GM18867 (cell line): ENCODE measurements around the gene NAT16.

Experiments used
- ATAC-seq: cut with Tn5 transposase; IDR thresholded peaks from one replicate; pipeline ENCODE4 v1.9.1; 2021; ENCODE audit warnings: mild to moderate bottlenecking, moderate library complexity; ENCODE audit not compliant: unreplicated experiment

The NAT16 gene

GRCh38 chr7:101172005-101172853 is 7.9 kb downstream of the NAT16 start:
- no peak for ATAC-seq

- no peak for ATAC-seq
Observed at GRCh38 chr7:101171442-101171837, 8.7 kb downstream of the NAT16 start.

DNA sequence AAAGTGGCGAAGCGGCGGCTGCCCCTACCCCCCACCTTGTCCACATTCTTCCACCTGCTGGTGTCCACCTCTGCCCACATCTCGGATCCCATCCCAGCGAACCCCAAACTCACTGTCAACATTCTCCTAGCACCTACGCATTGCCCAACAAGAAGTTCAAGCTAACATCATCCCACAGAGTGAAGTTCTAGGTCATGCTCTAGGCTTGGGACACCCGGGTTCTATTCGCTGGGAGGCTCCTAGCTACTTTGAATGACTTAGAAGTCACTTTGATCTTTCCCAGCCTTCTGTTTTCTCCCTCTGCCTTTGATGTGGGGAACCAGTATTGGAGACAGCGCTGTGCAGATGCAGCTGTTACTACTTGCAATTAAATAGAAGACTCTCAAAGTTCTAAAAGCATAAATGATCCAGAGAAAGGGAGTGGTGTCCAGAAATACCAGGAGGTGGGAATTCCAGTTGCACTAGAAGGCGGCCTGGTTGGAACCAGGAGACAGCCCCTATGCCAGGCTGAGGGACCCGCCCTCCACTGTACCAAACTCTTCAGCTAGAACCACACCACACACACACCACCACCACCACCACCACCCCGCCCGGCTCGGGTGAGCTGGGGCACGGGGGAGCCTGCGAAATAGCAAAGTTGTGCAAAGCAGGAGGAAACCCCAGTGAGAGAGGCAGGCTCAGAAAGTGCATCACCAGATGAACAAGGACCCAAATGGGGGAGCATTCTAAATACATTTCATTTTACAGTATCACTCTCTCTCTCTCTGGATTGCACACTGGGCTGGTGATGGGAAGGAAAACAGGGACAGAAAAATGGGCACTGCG is 9.3 kb downstream of the NAT16 start:
- ATAC-seq, result no peak

DNA sequence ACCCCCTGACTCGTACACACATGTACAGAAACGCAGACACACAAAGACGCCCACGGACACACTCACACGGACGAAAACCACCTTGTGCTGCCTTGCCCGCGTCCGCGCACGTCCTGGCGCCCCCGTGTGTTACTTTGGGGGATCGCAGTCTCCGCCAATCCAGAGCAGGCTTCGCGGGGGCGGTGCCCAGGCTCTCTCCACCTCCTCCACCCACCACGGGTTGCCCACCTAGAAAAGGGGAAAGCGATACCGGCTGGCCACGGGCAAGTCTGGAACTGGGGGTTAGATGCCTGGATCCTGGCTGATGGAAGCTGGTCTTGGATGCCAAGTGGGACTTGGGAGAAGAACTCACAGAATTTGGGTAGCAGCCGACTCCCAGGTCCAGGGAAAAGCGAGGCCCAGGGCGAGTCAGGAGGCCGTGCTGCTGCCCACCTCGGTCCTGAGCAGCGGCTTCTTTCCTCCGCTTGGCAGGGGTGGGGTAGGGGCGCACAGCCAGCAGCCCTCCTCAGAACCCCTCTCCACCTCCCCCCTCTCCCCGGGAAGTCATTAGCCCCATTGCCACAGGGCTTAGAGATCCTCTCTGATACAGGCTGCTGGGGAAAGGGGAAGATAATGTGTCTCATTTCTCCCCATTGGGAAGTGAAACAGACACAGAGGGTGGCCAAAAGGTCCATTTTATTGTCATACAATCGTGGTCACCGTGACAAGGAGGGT is 10.1 kb downstream of the NAT16 start:
- no peak for ATAC-seq

GRCh38 chr7:101169110-101169837 is 10.8 kb downstream of the NAT16 start:
- no peak for ATAC-seq

DNA sequence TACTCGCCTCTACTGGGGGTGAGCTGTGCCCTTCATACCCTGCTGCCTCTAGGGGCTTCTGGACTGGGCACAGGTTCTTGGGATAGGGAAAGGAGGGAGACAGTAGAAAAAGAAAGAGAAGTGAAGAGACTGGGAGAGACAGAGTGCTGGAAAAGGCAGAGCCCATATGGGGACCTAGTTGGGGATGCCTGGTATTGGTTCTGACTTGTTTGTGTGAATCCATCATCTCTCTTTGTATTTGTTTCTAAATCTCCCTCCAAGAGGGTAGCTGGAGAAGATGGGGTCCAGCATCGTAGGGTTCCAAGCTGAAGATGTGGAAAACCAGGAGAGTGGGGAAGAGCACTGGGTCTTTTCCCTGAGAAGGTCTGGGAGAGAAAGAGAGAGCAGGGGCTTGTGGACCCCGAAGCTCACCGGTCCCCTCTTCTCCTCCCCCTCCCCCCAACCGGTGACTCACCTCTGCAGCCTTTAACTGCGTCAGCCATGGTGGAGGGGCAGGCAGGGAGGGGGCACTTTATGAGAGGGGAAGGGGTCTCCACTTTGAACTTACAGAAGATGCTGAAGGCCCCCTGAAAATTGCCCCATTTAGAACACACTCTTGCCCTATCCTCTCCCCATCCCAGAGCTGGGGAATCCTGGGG is 11.6 kb downstream of the NAT16 start:
- no peak for ATAC-seq

DNA sequence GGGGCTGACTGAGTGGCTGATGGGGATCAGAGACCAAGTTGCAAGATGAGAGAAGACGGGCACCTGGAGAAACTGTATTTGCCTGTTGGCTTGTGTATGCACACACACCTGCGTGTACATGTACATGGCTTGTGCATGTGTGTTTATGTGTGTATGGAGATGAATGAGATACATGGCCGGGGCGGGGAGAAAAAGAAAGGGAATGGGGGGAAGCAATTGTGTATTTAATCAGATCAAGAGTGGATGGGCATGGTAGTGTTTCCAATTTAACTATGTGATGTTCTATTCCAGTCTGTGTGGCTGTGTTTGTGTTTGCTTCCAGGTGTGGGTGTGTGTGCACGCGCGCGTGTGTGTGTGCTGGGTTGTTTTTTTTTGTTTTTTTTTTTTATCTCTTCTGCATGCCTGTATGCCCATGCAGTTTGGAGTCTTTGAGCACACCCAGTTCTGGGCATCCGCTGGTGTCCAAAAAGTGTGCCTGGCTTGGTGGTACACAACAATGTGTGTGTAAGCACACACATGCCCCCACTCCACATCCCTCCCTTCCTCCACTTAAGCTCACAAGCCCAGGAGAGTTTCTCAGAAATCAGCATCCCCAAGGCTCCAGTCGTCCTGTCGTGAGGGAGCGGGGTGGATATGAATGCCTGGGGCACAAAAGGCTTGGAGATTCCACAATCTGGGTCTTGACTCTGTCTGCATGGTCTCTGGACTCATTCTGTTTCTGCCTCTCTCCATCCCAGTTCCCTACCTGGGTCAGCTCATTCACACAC is 12.3 kb downstream of the NAT16 start:
- no peak for ATAC-seq

GRCh38 chr7:101166909-101167644 is 13.0 kb downstream of the NAT16 start:
- ATAC-seq, result no peak

DNA sequence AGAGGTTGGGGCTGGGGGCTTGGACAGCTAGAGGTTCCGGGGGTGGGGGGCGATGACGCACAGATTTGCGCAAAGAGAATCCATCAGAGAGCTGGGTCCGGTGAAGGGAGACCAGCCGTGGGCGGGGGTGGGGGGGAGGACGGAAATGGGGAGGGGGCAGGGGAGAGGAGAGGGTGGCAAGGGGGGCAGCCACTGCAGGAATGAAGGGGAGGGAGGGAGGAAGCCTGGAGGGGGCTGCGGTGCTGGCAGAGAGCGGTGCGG is 13.5 kb downstream of the NAT16 start:
- no peak for ATAC-seq

DNA sequence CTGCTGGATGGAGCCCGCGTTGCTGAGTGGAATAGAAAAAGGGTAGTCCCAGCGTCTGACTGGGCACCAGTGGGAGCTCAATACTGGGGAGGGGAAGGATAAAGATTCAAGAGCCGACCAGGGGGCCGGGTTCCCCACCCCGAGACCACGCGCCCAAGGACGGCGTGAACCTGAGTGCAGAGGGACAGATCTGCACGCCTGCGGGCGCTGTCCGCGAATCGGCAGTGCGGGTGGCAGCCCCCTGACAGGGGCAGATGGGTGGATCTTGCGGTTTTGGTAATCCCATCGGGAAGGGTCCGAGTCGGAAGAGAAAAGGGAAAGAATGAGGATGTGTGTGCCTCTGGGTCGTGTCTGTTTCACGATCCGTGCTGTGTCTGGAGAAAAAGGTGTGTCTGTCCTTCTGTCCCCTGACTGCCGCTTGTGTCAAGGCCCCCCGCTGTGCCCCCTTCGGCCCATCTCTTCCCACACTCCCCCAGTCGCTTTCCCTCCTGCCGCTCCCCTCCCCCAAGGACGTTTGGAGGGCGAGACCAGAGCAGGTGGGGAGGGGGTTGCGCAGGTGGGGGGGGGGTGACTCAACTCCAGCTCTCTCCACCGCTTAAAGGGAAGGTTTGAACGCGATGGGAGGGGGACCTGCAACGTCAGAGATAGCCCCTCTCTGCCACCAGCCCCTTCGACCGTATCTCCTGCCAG is 14.0 kb downstream of the NAT16 start:
- ATAC-seq, result no peak

GRCh38 chr7:101165075-101165957 is 14.8 kb downstream of the NAT16 start, which contains the start of gene VGF:
VGF (minus strand) TSS chr7:101165569; CDS start chr7:101164843, 726 bp downstream.
- ATAC-seq, result peak; percentile 81

DNA sequence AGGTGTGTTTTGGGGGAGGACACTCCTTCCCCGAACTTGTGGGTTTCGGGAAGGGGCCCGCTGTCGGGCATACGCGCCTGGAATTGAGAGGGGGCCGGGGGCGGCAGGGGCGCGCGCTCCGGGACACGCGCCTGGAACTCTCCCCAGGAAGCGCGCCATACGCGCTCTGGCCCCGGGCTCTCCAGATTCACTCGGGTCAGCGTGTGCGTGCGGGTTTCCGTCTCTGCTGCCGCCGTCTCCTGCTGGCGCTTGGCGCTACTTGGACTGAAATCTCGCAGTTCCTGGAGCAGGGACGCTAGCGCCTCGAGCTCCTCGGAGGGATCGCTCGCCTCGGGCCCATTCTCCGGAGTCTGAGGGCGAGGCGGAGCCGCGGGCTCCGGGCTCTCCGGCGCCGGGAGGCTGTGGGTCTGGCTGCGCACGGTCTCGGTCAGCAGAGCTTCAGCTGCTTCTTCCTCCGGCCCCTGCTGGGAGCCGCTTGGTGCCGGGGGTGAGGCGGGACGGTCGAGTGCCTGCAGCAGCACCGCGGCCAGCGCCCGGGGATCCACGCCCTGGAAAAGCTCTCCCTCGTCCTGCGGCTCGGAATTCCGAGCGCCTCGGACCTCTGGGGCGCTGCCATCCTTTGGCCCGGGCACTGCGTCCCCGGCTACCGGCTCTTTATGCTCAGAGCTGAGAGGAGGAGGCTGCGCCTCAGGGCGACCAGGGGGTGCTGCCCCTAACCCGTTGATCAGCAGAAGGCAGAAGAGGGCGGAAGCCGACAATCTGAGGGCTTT is 15.8 kb downstream of the NAT16 start:
- no peak for ATAC-seq

DNA sequence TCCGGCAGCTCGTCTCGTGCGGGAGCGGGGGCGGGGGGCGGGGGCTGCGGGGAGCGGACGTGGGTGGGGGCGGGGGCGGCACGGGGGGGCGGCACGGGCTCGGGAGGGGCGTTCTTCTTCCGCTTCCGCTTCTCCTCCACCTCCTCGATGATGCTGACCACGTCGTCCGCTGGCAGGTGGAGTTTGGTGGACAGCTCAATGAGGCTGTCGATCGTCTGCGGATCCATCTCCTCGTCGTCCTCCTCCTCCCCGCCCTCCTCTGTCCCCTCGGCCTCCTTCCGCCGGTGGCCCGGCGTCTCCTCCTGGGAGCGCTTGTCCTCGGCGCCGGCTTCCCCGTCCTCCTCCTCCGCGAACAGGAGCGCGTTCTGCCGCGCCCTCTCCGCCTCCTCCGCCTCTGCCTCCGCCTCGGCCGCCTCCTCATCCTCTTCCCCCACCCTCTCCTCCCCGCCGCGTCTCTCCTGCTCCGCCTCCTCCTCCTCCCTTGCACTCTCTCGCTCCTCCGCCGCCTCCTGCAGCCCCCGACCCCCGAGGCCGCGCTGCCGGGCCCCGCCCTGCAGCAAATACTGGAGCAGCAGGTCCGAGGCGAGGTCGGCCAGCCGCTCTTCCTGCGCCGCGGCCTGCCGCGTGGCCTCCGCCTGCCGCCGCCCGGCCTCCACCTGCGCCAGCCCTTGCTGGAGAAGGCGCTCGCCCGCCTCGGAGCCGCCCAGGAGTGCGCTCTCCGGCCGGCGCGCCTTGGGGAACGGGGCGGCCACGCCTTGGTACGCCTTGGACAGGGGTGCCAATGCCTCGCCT is 16.6 kb downstream of the NAT16 start:
- ATAC-seq, result no peak

DNA sequence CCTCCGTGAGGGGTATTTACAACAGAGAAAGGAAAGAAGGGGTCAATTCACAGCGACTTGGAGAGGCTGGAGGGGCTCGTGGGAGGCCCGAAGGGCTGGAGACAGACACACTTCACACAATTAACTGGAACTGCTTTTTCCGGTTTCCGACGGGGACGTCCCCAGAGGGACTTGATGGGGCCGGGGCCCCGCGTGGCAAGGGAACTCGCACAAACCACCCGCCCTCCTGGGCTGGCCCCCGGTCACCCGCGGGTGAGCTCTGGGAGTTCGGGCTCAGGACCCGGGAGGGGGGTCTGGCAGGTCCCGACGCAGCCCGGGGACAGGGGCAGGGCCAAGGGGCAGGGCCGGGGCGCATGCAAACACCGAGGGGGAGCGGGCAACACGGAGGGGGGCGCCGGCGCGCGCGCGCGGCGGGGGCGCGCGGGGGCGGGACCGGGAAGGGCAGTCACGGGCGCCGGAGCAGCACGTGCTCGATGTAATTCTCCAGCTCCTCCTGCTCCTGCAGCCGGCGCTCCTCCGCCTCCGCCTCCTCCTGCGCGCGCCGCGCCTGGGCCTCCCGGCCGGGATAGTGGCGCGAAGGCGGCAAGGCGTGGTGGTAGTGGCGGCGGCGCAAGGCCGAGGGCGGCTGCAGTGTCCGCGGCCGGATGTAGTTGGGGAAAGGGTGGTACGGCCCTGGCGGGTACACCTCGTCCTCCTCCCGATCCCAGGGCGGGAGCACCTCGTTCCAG is 17.4 kb downstream of the NAT16 start:
- ATAC-seq, result no peak
